DMS53 (cell line): Measurements from ENCODE around the gene TEAD3.
A peak's percentile ranks its signal among the peaks of the same experiment; 100 is the strongest.

Experiments
- DNase-seq: peaks from one replicate; lab custom pipeline; 2025; lab: John Stamatoyannopoulos, UW

Gene TEAD3

DNA sequence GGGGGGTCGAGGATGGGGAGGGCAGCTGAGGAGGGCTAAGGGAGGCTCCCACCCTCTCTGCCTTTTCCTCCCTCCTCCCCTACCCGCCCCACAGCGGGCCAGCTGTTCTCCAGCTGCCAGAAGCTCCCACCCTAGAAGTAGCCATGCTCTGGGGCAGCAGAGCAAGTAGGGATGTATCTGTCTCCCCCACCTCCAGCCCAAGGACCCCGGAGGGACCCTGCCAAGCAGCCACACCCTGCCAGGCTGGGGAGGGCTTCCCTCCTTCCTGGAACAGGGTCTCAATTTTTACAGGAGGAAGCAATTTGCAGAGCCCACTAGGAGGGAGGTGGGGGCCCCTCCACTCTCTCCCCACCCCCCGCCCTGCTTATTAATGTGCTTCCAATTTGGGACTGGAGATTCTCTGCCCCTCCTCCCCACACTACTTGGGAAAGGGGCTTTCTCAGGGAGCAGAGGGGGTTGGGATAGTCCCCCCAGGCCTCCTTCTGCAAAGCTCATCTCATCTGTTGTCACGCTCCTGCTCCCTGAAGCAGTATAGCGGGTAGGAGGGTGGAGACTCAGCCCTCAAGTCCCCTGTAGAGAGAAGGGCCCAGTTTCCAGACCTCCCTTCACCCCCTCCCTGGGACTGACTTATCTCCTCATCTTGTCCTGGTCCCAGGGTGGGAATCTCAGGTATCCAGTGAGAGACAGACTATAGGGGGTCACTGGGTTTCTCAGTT, 4.5 kb downstream of the TEAD3 start:
- no peak for DNase-seq

DNA sequence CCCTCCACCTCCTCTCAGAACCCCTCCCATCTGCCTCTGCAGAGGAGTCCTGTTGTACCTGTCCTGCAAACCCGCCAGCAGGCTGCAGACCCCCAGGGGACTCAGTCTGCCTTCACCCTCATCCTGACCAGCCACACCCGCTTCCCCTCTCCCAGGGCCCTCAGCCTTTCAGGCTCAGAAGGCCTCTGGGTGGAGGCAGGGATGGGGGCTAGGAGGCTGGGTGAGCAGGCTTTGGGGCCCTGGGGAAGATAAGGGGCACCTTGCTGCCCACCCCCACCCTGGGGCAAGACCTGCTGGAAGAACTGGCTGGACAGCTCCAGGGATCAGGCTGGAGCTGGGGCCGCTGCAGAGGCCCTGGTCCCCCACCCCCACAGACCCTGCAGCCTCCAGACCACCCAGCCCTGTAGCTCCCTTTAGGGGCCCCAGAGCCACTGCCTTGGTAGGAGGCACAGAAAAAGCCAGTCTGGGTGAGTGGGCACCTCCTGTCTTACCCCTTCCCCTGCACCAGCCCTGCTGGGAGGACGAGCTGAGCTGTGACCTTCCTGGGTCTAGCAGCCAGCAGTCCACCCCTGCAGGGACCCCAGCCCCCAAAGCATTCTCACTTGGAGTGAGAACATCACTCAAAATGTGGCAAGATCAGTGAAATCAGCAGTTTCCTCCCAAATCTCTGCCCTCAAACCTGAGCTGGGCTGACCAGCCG, 5.2 kb downstream of the TEAD3 start:
- DNase-seq: no peak

DNA sequence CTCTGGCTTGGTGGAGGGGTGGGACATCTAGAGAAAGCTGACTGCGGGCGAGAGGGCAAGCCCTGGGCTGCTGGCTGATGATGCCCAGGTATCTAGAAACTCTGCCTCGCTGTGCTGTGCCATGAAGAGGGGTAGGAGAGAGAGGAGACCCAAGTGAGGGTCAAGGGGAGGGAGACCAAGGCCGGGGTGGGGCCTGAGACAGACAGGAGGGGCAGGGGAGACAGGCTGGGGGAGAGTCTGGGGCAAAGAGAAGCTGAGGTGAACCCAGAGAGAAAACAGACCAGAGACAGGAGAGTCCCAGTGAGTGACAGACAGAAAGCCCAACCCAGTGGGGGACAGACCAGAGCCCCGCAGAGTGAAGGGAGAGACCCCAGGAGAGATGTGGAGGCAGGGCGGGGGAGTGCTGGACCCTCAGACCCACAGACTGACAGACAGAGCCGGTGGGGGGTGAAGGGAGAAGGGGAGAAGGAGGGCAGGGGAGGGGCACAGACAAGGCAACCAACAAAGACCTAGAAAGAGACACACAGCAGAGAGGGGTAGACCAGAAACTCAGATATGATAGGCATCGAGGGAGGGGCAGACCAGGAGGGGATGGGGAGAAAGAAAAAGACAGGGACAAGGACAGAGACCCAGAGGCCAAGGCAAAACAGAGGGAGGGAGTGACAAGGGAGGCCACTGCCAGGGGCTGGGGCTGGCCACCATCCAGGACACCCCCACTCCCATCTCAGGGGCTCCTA, 5.9 kb downstream of the TEAD3 start:
- DNase-seq: no peak

DNA sequence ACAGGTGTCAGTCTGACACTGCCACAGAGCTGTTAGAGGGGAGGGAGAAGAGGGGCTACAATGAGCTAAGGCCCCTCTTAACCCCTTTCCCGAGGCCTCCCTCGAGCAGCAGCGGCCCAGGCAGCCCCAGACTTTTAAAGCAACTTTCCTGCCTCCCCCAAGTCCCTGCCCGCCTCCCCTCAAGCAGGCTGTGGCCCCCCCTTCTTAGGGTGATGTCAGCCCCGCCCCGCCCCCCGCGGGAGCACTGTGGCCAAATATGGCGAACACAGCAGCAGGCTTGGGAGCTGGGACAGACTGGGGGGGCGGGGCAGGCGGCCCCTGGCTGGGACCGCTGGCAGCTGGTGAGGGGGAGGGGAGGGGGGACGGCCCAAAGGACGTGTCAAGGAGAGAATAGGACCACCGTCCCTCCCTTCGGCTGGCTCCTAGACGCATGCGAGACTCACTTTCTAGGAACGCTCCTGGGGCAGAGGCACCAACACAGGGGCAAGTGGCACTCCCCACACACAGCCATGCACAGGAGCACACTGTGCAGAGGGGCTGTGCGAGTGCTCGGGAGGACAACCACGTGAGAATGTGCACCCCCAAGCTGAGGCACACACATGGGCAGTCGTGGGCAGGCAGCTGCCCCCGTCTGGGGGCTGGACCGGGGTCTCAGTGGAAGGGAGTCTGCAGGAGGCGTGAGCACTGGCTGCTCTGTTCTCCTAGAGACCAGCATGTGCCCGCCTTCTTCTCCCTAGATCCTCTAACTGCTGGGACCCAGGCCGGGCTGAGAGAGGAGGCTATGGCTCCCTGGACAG, 6.7 kb downstream of the TEAD3 start:
- no peak for DNase-seq

DNA sequence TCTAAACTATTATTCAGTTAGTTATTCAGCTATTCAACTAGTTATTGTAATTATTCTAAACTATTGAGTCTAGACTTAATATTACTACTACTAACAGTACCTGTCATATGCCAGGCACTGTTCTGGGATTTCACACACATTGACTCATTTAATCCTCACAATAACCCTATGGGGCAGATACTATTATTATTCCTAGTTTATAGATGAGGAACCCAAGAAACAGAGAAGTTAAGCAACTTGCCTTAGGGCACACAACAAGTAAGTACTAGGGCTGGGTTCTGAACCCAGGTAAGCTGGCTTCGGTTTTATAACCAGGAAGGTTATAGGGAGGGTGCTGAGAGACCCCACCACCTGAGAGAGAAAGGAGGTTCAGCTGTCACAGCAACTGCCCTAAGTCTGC, 7.8 kb downstream of the TEAD3 start:
- DNase-seq: no peak

GRCh38 chr6:35488517-35488862, 8.4 kb downstream of the TEAD3 start:
- no peak for DNase-seq

GRCh38 chr6:35487658-35488516, 9.0 kb downstream of the TEAD3 start:
- no peak for DNase-seq

DNA sequence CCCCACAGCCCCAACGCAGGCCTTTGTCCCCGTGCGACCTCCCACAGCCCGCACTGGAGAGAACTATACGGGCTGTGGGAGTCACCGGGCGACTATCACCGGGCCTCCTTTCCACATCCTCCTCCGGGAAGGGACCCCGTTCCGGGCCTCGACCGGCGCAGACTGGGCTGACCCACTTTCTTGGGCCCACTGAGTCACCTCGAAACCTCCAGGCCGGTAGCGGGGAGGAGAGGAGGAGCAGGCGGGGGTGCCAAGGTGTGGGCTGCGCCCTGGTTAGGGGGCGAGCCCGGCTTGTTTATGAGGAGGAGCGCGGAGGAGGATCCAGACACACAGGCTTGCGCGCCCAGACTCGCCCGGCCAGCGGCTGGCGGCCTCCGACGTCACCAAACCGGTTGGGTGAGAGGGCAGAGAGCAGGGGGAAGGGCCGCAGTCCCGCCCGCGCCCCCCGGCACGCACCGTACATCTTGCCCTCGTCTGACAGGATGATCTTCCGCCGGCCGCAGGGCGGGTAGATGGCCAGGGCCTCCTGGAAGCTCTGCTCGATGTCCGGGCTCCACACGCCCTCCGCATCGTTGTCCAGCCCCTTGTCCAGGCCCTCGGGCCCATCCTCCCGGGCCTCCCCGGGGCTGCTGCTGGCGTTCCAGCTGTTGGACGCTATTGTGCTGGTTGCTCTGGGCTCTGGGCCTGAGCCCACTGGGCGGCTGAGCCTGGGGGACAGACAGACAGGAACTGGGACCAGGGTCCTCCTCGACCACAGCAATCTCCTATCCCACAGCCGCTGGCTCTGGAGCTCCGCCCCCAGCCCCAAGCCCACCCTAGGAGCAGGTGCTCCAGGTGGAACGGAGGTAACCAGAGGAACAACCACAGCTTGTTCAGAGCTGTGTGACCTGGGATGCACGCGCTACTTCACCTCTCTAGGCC, 10.6 kb downstream of the TEAD3 start:
- DNase-seq: peak; percentile 24

DNA sequence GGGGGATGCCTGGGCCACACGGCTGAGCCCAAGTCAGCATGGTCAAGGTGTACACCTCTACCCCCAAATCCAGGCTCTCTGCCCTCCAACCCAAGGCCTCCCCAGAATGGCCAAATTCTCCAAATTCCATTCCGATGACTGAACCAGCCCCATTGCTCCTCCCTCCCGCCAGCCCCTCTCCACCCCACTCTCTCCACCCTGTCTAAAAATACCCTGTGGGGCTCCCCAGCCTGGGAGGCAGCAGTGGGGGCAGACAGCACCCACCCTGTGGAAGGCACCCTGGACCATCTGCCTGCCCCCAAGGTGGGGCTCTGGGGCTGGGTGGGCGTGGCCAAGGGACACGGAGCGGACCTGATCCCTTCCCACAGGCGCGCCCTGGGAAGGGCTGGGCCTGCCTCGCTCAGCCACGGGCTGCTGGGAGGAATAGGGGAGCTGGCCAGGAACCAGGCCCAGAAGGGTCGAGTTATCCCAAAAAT, 11.4 kb downstream of the TEAD3 start:
- DNase-seq: no peak

GRCh38 chr6:35484921-35485392, 11.9 kb downstream of the TEAD3 start:
- DNase-seq: no peak

DNA sequence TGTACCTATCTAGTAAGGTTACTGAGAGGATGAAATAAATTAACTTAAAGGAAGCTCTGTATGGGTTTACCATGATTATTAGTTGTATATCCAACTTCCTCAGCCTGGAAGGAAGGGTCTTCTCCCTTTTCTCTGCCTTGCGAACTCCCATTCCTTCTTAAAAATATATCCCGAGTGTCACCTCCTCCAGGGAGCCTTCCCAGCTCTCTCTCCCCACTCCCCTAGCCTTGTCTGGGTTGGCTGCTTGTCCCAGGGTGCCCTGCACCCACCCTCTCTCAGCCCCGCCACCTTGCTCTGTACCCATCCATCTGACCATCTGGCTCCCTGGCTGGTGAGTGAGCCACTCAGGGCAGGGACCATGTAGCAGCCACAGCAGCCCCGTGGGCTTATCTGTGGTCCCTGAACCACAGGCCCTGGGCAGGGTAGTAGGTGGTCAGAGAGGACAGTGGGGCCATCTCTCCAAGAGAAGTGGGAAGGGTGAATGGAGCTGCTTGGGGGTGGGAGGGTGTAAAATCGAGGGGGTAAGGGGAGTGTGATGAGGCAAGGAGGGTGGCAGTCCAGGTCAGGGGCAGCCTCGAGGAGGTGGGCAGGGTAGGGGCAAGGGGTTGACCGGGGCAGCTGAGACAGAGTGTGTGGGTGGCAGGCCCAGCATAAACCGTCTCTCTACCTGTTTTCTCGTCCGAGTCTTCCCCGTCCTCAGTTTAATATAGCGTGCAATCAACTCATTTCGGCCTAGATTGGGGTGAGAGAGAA, 12.8 kb downstream of the TEAD3 start:
- no peak for DNase-seq

GRCh38 chr6:35483490-35483889, 13.4 kb downstream of the TEAD3 start:
- DNase-seq: no peak

GRCh38 chr6:35483062-35483461, 13.8 kb downstream of the TEAD3 start:
- no peak for DNase-seq

DNA sequence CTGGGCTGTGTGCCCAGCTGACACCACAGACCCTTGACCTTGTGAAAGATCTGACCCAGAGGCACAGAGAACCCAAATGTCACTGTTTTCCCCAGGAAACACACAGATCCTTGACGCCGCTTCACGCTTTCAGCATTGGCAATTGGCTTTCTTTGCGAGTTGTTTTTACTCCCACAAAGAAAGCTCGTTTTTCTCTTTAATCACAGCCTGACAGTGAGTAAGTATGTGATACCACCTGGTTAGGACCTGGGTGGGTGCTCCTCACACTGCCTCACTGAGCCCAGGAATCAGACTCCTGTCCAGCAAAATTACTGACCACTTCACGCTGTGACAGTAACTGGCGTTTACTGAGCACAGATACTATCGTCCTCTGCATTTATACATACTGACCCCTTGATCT, 15.7 kb downstream of the TEAD3 start:
- DNase-seq: no peak

GRCh38 chr6:35480176-35480575, 16.7 kb downstream of the TEAD3 start:
- DNase-seq: no peak

DNA sequence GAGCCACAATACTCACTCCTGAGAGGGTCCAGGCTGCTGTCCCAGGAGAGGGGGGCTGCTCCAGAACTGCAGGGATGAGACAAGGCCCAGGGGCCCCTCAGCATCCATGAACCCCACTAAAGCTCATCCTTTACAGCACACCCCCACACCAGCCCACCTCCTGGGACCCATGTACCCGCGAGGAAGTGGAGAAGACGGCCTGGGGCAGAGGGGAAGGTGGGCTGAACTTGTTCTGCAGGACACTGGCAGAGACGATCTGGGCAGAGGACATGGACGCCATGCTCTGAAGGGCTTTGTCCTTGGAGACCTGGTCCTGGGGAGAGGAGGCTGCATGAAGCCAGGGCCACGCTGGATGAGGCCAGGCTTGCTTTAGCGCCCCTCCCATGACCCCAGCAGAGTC, 18.6 kb downstream of the TEAD3 start:
- DNase-seq: no peak

- peak; percentile 56 for DNase-seq
Observed at GRCh38 chr6:35477551-35478179, 19.2 kb downstream of the TEAD3 start.

- no peak for DNase-seq
Observed at GRCh38 chr6:35477028-35477427, 19.9 kb downstream of the TEAD3 start.

- DNase-seq: no peak
Observed at GRCh38 chr6:35476004-35476403, 20.9 kb downstream of the TEAD3 start.
